ENCODE data around the gene FBN2.
A peak's percentile ranks its signal among the peaks of the same experiment; 100 is the strongest.

FBN2 gene

DNA sequence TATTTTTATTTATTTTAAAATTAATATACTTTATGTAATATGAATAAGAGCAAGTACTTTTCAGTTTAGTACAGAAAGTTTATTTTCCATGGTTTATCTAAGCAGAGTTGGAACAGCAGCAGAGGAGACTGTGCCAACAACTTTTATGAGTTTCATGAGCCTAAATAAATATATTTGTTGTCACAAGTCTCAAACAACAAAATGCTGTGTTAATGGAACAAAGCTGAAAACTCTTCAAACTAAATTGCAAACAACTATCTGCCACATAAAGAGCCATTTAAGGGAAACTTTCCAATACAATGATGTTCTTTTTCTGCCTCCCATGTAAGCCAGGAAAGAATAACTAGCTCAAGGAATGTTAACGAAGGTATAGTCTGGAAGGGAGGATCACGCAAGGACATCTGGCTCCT lies 96.1 kb downstream of the FBN2 start:
- DNase-seq (ENCODE audit: extremely low read depth, low read depth) = no peak
- TF ChIP-seq, protein P1, sequence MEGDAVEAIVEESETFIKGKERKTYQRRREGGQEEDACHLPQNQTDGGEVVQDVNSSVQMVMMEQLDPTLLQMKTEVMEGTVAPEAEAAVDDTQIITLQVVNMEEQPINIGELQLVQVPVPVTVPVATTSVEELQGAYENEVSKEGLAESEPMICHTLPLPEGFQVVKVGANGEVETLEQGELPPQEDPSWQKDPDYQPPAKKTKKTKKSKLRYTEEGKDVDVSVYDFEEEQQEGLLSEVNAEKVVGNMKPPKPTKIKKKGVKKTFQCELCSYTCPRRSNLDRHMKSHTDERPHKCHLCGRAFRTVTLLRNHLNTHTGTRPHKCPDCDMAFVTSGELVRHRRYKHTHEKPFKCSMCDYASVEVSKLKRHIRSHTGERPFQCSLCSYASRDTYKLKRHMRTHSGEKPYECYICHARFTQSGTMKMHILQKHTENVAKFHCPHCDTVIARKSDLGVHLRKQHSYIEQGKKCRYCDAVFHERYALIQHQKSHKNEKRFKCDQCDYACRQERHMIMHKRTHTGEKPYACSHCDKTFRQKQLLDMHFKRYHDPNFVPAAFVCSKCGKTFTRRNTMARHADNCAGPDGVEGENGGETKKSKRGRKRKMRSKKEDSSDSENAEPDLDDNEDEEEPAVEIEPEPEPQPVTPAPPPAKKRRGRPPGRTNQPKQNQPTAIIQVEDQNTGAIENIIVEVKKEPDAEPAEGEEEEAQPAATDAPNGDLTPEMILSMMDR (IDR thresholded peaks at IDR 0.05; ENCODE audit: low read depth, low read length) = no peak

DNA sequence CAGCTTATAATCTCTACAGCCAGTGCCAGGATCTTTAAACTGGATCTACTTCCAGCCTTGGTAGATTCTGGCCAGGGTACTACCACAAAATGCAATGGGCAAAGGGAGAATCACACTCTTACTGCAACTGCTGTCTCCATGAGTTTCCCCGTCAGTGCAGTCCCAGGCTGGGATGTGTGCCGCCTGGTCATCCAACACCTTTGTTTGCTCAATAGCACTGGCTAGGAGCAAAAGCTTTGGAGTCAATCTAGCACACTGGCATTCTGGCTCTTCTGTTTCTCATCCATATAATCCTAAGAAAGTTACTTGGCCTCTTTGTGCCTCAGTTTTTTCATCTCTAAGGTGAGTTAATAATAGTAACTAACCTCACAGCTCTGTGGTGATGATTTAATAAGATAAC lies 96.9 kb downstream of the FBN2 start:
- TF ChIP-seq, protein P1 (IDR thresholded peaks at IDR 0.05; ENCODE audit: low read depth, low read length) = no peak
- no peak for DNase-seq (ENCODE audit: extremely low read depth, low read depth)

DNA sequence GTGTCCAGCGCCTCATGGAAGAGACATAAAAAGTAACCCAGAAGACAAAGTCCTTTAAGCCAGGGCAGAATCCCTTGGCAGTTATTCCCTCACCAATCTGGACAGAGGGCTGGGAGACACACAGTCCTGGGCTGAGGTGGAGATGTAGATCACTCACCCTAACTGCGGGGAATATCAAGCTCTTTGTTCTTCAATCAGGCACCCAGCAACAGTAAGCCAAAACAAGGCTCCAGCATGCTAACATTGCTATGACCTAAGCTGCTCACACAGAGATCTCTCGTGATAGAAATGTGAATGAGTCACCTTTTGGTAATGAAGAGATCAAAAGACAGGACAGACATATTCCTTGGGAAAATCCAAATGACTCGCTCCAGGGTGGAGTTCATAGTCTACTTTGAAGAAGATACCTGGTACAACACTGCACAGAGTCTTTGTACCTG lies 101.3 kb downstream of the FBN2 start:
- DNase-seq (ENCODE audit: extremely low read depth, low read depth) = peak; percentile 23
- TF ChIP-seq, protein P1 (IDR thresholded peaks at IDR 0.05; ENCODE audit: low read depth, low read length) = no peak

DNA sequence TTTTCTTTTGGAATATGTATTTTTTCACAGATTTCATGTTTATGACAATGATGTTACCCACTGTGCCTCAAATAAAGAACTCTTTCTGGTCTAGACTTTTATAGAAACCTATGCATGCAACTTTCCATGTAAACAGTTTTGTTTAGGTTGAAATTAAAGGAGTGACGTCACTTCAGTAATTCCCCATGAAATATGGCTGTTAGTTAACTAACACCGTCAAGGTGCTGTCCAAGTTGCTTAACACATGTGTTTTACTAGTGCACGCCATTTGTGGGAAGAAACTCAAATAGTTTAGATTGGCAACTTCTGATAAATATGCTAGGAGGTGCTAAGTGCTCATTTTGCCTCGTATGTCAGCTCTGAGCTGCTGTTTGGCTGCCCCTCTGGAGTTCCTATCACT lies 102.2 kb downstream of the FBN2 start:
- TF ChIP-seq, protein P1 (IDR thresholded peaks at IDR 0.05; ENCODE audit: low read depth, low read length) = no peak

DNA sequence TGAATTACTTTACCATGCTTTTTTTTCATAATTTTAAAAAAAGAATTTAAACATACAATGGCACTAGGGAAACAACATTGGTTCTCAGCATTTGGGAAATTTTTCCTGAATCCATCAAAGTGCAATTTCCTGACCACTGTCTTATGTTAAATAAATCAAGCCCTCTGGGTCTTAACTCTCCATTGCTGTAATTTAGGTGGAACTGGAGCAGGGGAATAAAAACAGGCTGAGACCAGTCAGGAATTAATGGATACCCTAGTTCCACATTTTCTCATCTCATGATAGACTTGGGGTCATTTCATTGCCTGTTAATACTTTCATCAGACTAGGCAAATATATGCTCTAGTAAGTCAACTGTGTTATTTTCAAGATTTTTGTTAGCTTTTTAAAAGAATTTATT lies 103.1 kb downstream of the FBN2 start:
- TF ChIP-seq, protein P1 (IDR thresholded peaks at IDR 0.05; ENCODE audit: low read depth, low read length) = no peak
- no peak for DNase-seq (ENCODE audit: extremely low read depth, low read depth)

More for the DNA sequence above, 102.2 kb downstream of the FBN2 start:
- no peak for DNase-seq (ENCODE audit: extremely low read depth, low read depth)

DNA sequence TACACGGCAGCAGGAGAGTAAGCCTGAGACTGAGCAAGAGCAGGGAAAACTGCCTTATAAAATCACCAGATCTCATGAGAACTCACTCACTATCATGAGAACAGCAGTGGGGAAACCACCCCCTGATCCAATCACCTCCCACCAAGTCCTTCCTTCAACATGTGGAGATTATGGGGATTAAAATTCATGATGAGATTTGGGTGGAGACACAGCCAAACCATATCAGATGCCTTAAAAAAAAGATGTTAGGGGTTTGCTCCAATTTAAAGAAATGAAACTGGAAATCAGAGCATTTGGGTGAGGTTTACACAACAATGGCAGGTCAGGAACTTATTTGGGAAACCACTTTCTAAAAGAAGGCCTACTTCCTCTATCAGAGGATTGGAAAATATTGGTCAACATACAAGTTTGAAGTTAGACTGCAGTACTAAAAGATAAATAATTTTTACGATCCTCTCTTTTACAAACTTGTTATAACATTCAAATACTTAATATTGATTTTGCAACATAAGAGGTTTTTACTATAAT lies 105.1 kb downstream of the FBN2 start:
- DNase-seq (ENCODE audit: extremely low read depth, low read depth) = no peak
- TF ChIP-seq, protein P1 (IDR thresholded peaks at IDR 0.05; ENCODE audit: low read depth, low read length) = no peak

DNA sequence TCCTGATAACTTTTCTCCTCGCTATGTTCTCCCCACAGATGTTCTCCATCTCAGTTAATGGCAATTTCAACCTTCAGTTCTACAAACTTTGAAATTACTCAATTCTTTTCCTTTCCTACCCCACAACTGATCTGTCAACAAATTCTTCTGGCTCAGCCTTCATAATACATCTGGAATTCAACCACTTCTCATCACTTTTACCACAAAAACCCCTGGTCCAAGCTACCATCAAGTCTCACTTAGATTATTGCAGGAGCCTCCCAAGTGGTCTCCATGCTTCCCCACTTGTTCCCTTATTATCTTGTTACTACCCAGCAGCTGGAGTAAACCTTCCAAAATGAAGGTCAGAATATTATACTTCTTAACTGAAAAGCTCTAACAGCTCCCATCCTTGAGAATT lies 110.1 kb downstream of the FBN2 start:
- no peak for DNase-seq (ENCODE audit: extremely low read depth, low read depth)
- TF ChIP-seq, protein P1 (IDR thresholded peaks at IDR 0.05; ENCODE audit: low read depth, low read length) = no peak
